HCT116 (cell line): Measurements from ENCODE around the gene TLR3. TPM values are rescaled to one million over a fixed set of nuclear protein-coding genes. Genes with fewer than 3 reads are reported as not detected.

Experiments used
- ATAC-seq: fragments of 200-7000 bp; cut with Tn5 transposase; 2 replicates; pipeline ENCODE4 v1.9.1; 2020; ENCODE audit warnings: mild to moderate bottlenecking, moderate library complexity
- BruUV-seq: library from RNA; stranded (reverse); fragments of 400-500 nt; replicated peaks from 2 replicates; lab custom pipeline; 2021; lab: Mats Ljungman, UMichigan
- CTCF ChIA-PET: fragments of 300-600 bp; sonication (Branson Sonifier 250); formaldehyde crosslinking; loops from one replicate; lab custom pipeline; 2021; ENCODE audit warnings: antibody characterized with exemption; lab: Charles Lee
- POLR2A ChIA-PET: fragments of 300-600, 350-600 bp; sonication (Branson Sonifier 250); formaldehyde crosslinking; loops from one replicate; lab custom pipeline; 2021; ENCODE audit warnings: antibody characterized with exemption; lab: Charles Lee
- RAD21 ChIA-PET, 2 experiments: fragments of 300-600 bp; sonication (Branson Sonifier 250); formaldehyde crosslinking; loops; one replicate each; lab custom pipeline; 2023; ENCODE audit warnings: low total read pairs in 2 of 2; ENCODE audit not compliant: uncharacterized antibody in 2 of 2, unreplicated experiment in 2 of 2, low non-redundant PET in 1 of 2; lab: Charles Lee
- DNase-seq: peaks from one replicate; pipeline ENCODE4 v3.0.0-alpha.2; 2010; ENCODE audit warnings: low read depth, low spot score
- H2AFZ ChIP-seq: fragments of 200-600 bp; shearing (Covaris generic), sonication (generic); 2 replicates; pipeline ENCODE4 v1.6.1; 2017; ENCODE audit warnings: low read depth, mixed run types, mixed read lengths, antibody characterized with exemption, low read length; ENCODE audit not compliant: poor library complexity, severe bottlenecking
- H3K27ac ChIP-seq: 2 replicates; pipeline ENCODE4 v1.5.1; 2012; ENCODE audit warnings: low read depth, low read length
- H3K27me3 ChIP-seq: fragments of 200-600 bp; sonication (generic); 2 replicates; pipeline ENCODE4 v1.6.1; 2016; ENCODE audit warnings: mixed run types, low read length, mixed read lengths; ENCODE audit not compliant: insufficient read depth
- H3K36me3 ChIP-seq, 2 experiments: fragments of 200-500 bp in 1 of 2; fragments of 200-600 bp in 1 of 2; sonication (Bioruptor generic) in 1 of 2; sonication (generic) in 1 of 2; 2 replicates each; pipeline versions ENCODE4 v1.5.1 to v1.6.1; 2014 to 2016; ENCODE audit warnings: low read length in 2 of 2, inconsistent platforms in 1 of 2, mixed read lengths in 1 of 2, mixed run types in 1 of 2; ENCODE audit not compliant: insufficient read depth in 2 of 2, control insufficient read depth in 1 of 2
- H3K4me1 ChIP-seq, 2 experiments: fragments of 200-600 bp in 1 of 2; sonication (generic) in 1 of 2; 2 replicates each; pipeline versions ENCODE4 v1.5.1 to v1.6.1; 2012 to 2017; ENCODE audit warnings: low read length in 2 of 2, inconsistent platforms in 1 of 2, mild to moderate bottlenecking in 1 of 2, mixed read lengths in 1 of 2, mixed run types in 1 of 2, moderate library complexity in 1 of 2; ENCODE audit not compliant: insufficient read depth in 2 of 2, control insufficient read depth in 1 of 2
- H3K4me2 ChIP-seq: fragments of 200-600 bp; sonication (generic); 2 replicates; pipeline ENCODE4 v1.6.1; 2017; ENCODE audit warnings: mixed run types, low read length, mixed read lengths
- H3K4me3 ChIP-seq, 2 experiments: fragments of 200-600 bp in 1 of 2; sonication (generic) in 1 of 2; replicated peaks in 1 of 2; 2 replicates each; pipeline ENCODE4 v1.5.1; 2011 to 2016; ENCODE audit warnings: low read length in 2 of 2, control low read depth in 1 of 2, low read depth in 1 of 2, mild to moderate bottlenecking in 1 of 2, mixed read lengths in 1 of 2, mixed run types in 1 of 2
- H3K79me2 ChIP-seq: fragments of 200-600 bp; sonication (generic); 2 replicates; pipeline ENCODE4 v1.6.1; 2017; ENCODE audit warnings: mild to moderate bottlenecking, mixed run types, low read length, moderate library complexity, mixed read lengths; ENCODE audit not compliant: insufficient read depth
- H3K9ac ChIP-seq: fragments of 200-600 bp; sonication (generic); 2 replicates; pipeline ENCODE4 v1.6.1; 2016; ENCODE audit warnings: low read length, mixed read lengths
- H3K9me2 ChIP-seq: fragments of 200-600 bp; sonication (generic), shearing (Covaris generic); 2 replicates; pipeline ENCODE4 v1.6.1; 2017; ENCODE audit warnings: mixed run types, mild to moderate bottlenecking, moderate library complexity; ENCODE audit not compliant: insufficient read depth
- H3K9me3 ChIP-seq, 2 experiments: fragments of 200-500 bp in 1 of 2; fragments of 200-600 bp in 1 of 2; sonication (Bioruptor generic) in 1 of 2; sonication (generic) in 1 of 2; 2 replicates each; pipeline ENCODE4 v1.6.1; 2014 to 2017; ENCODE audit warnings: low read length in 2 of 2, mixed read lengths in 2 of 2, inconsistent platforms in 1 of 2, low read depth in 1 of 2, mild to moderate bottlenecking in 1 of 2, mixed run types in 1 of 2, moderate library complexity in 1 of 2; ENCODE audit not compliant: control insufficient read depth in 1 of 2, insufficient read depth in 1 of 2
- H4K20me1 ChIP-seq: fragments of 200-600 bp; sonication (generic), shearing (Covaris generic); 2 replicates; pipeline ENCODE4 v1.6.1; 2017; ENCODE audit warnings: mixed run types, mild to moderate bottlenecking, moderate library complexity; ENCODE audit not compliant: insufficient read depth
- CBX3 ChIP-seq: IDR thresholded peaks from 2 replicates; pipeline ENCODE4 v1.6.1; 2012; ENCODE audit warnings: low read depth
- CEBPB ChIP-seq: IDR thresholded peaks from 2 replicates; pipeline ENCODE4 v1.6.1; 2012; ENCODE audit warnings: low read depth
- EGR1 ChIP-seq: IDR thresholded peaks from 2 replicates; pipeline ENCODE4 v1.6.1; 2012; ENCODE audit warnings: low read depth
- POLR2AphosphoS5 ChIP-seq: IDR thresholded peaks from 2 replicates; pipeline ENCODE4 v1.6.1; 2011; ENCODE audit warnings: mild to moderate bottlenecking, low read depth, low read length, moderate library complexity
- REST ChIP-seq: IDR thresholded peaks from 2 replicates; pipeline ENCODE4 v1.6.1; 2012; ENCODE audit warnings: low read depth
- SP1 ChIP-seq: IDR thresholded peaks from 2 replicates; pipeline ENCODE4 v1.6.1; 2012; ENCODE audit warnings: low read depth
- SRF ChIP-seq: IDR thresholded peaks from 2 replicates; pipeline ENCODE4 v1.6.1; 2012; ENCODE audit warnings: low read depth
- ZFX ChIP-seq: fragments of 450-650 bp; IDR thresholded peaks from 2 replicates; pipeline ENCODE4 v1.6.1; 2017
- intact Hi-C: fragments of 100-400 bp; cut with micrococcal nuclease; formaldehyde crosslinking; loops from 2 replicates; pipeline ENCODE4 v1.10.0; 2022
- total RNA-seq: library from RNA; stranded (reverse); gene quantifications from one replicate; pipeline ENCODE4 v1.2.1, GENCODE V29; 2021; ENCODE audit not compliant: unreplicated experiment
- TF ChIP-seq, protein P1 (sequence below), 3 experiments: fragments of 200-600 bp in 1 of 3; sonication (generic) in 1 of 3; IDR thresholded peaks in 2 of 3; conservative IDR thresholded peaks in 1 of 3; 2 replicates each; pipeline ENCODE4 v1.5.1; 2012 to 2017; ENCODE audit warnings: low read depth in 2 of 3, low read length in 2 of 3, antibody characterized with exemption in 1 of 3, borderline replicate concordance in 1 of 3, control low read depth in 1 of 3, mild to moderate bottlenecking in 1 of 3, mixed read lengths in 1 of 3, mixed run types in 1 of 3, moderate library complexity in 1 of 3; ENCODE audit not compliant: insufficient read depth in 1 of 3

The TLR3 gene
- total RNA-seq, 1 experiment from 2014 or later = 1.3 TPM

GRCh38 chr4:186109245-186109644, 40.3 kb downstream of the TLR3 start:
- Histone ChIP-seq H3K9me2 (no peaks in the 10 kb centered on the region), H3K4me2 (no peak overlapping the region), H3K27ac (no peak overlapping the region), H2AFZ (no peak overlapping the region), H3K4me3 (no peak overlapping the region), H3K79me2 (no peaks in the 10 kb centered on the region), H3K9ac (no peak overlapping the region), H4K20me1 (no peaks in the 10 kb centered on the region), H3K4me1 (peaks cover under 1 to 14% of the 10 kb centered on the region in 2 experiments; a peak in 3 of 4 replicates), H3K27me3 (no peaks in the 10 kb centered on the region), H3K9me3 (no peaks in the 10 kb centered on the region), H3K36me3 (no peaks in the 10 kb centered on the region)
- no TSS peak for BruUV-seq
- intact Hi-C loops = no loop called here
- POLR2A ChIA-PET = no interaction called here
- CTCF ChIA-PET = no interaction called here
- RAD21 ChIA-PET = no interaction called here
- no peak for TF ChIP-seq SRF
- no peak for TF ChIP-seq POLR2AphosphoS5
- TF ChIP-seq REST = no peak
- no peak for TF ChIP-seq ZFX
- no peak for TF ChIP-seq CBX3
- TF ChIP-seq CEBPB = no peak
- TF ChIP-seq, protein P1, sequence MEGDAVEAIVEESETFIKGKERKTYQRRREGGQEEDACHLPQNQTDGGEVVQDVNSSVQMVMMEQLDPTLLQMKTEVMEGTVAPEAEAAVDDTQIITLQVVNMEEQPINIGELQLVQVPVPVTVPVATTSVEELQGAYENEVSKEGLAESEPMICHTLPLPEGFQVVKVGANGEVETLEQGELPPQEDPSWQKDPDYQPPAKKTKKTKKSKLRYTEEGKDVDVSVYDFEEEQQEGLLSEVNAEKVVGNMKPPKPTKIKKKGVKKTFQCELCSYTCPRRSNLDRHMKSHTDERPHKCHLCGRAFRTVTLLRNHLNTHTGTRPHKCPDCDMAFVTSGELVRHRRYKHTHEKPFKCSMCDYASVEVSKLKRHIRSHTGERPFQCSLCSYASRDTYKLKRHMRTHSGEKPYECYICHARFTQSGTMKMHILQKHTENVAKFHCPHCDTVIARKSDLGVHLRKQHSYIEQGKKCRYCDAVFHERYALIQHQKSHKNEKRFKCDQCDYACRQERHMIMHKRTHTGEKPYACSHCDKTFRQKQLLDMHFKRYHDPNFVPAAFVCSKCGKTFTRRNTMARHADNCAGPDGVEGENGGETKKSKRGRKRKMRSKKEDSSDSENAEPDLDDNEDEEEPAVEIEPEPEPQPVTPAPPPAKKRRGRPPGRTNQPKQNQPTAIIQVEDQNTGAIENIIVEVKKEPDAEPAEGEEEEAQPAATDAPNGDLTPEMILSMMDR (IDR thresholded peaks at IDR 0.05 in 2 of 3, conservative IDR thresholded peaks at IDR 0.05 in 1 of 3; ENCODE audit: borderline replicate concordance in 1 of 3, insufficient read depth in 1 of 3, low read depth in 2 of 3, low read length in 2 of 3) = no peak
- no peak for TF ChIP-seq EGR1
- no peak for TF ChIP-seq SP1
- no peak for ATAC-seq
- no peak for DNase-seq
